ENCODE measurements around the gene NLRP1.

DNA sequence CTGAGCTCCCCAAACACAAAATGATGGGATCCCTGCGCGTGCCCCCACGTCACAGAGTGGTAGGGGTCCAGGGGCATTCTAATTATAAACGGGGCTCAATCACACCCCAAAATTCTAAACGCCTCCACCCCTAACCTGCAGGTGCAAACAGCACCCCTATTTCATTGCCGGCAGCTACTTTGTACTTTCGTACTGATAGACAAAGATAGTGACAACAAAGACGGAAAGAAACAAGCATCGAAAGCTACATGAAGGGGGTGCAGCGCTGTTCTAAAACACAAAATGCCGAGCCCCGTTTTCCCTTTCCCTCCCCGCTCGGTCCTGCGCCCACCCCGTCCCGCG is 84.1 kb downstream of the NLRP1 start:
- TF ChIP-seq, protein P1, sequence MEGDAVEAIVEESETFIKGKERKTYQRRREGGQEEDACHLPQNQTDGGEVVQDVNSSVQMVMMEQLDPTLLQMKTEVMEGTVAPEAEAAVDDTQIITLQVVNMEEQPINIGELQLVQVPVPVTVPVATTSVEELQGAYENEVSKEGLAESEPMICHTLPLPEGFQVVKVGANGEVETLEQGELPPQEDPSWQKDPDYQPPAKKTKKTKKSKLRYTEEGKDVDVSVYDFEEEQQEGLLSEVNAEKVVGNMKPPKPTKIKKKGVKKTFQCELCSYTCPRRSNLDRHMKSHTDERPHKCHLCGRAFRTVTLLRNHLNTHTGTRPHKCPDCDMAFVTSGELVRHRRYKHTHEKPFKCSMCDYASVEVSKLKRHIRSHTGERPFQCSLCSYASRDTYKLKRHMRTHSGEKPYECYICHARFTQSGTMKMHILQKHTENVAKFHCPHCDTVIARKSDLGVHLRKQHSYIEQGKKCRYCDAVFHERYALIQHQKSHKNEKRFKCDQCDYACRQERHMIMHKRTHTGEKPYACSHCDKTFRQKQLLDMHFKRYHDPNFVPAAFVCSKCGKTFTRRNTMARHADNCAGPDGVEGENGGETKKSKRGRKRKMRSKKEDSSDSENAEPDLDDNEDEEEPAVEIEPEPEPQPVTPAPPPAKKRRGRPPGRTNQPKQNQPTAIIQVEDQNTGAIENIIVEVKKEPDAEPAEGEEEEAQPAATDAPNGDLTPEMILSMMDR (IDR thresholded peaks at IDR 0.05; ENCODE audit: poor library complexity) = no peak
- TF ChIP-seq EZH2 (IDR thresholded peaks at IDR 0.05; ENCODE audit: borderline replicate concordance) (peak; percentile 61), EZH2phosphoT487 (IDR thresholded peaks at IDR 0.05; ENCODE audit: low read depth, severe bottlenecking, unreplicated experiment) (no peak)
